Smooth muscle cell of the brain vasculature (primary cell): ENCODE data around the gene EEF1A2.

Experiments used
- DNase-seq: peaks from one replicate; pipeline ENCODE4 v3.0.0-alpha.2; 2012; ENCODE audit warnings: low read depth, low spot score

The EEF1A2 gene

DNA sequence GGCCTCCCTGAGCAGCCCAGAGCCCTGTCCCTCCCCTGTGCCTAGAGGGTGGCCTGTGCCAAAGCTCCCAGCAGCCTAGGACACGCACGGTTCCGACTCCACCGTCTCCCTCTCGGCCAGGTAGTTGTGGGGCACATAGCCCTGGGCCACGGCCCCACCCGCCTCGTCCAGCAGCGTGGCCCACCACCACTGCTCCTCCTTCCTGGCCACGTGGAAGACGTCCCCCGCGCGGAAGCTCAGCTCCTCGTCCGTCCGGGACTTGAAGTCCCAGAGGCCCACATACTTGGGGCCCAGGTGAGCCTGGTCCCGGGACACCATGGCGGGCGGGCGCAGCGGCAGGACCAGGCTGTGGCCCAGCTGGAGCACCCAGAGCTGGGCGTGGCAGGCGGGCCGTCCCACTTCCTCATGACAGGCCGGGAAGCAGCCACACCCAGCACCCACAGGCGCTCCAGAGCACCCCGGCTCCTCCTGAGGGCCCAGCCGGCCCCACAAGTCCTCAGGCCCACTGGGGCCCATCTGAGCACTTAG is 38.2 kb upstream of the EEF1A2 start, which contains the start of gene PTK6:
PTK6 (minus strand) TSS at position 380 of the 528 bp plus-strand sequence; CDS start at position 318, 62 bp downstream.
- no peak for DNase-seq

DNA sequence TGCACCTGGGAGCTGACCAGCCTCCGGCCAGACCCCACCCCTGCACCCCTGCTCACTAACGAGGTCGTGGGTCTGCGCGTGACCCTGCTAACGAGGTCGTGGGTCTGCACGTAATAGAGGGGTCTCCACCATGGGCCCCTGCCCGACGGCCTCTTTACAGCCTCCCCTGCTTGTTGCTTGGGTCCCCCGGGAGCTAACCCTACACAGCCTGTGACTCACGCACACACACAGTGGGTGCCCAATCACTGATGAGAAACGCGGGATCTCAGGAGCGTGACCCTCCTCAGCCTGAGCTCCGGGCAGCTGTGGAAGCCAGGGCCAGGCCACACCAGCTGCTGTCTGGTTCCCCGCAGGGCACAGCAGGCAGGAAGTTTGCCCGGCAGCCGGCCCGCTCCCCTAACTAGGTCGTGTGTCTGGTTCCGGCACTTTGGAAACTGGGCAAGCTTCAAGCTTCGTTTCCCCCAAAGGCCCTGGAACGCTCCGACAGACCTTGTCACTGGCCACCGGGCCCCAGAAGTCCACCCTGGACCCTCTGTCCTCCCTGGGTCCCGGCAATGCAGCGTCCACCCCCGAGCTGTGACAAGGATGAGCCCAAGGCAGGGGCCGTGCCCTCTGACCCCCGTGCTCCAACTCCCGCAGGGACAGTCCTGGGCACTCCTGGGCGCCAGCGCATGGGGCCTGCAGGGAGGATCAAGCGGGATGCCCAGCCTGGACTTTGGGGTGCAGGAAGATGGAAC is 37.5 kb upstream of the EEF1A2 start:
- DNase-seq, result no peak

GRCh38 chr20:63534831-63535651 is 36.2 kb upstream of the EEF1A2 start:
- no peak for DNase-seq

DNA sequence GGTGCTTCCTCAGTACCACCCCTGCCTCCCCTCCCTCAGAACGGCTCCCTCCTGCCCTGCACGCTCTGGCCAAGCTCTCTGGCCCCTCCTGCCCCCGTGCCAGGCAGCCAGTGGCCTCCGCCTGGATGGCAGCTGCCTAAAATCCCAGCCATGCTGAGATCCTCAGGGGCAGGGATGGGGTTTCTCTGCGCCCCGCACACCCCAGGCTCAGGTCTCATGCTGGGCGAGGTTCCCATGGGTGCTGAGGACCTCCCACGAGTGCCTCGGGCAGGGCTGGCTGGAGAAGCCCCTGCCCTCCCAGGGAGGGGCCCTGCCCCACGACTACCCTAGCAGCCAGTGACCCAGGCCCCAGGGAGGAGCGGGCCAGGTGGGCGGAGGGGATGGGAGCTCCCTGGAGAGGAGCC is 35.5 kb upstream of the EEF1A2 start:
- DNase-seq, result no peak

GRCh38 chr20:63533871-63534393 is 35.0 kb upstream of the EEF1A2 start:
- DNase-seq, result no peak

DNA sequence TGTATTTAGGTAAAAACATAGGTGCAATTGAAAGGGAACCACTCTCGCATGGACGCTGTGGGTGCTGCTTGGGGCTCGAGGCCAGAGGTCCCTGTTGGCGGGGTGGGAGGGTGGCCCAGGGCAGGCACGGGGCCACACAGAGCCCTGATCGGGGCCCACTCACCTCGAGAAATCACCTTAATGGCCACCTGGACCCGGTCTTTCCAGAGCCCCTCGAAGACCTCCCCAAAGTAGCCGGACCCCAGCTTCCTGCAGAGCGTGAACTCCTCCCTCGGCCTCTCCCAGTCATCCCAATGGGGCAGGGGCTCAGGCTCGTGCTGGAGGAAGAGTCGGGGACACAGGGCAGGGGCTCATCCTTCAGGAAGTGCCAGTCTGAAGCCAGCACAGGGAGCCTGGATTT is 34.5 kb upstream of the EEF1A2 start:
- DNase-seq, result no peak

GRCh38 chr20:63532449-63532971 is 33.6 kb upstream of the EEF1A2 start:
- DNase-seq, result no peak

GRCh38 chr20:63531686-63532448 is 33.0 kb upstream of the EEF1A2 start:
- no peak for DNase-seq

- no peak for DNase-seq
Measured at GRCh38 chr20:63530788-63531160, 31.9 kb upstream of the EEF1A2 start.

DNA sequence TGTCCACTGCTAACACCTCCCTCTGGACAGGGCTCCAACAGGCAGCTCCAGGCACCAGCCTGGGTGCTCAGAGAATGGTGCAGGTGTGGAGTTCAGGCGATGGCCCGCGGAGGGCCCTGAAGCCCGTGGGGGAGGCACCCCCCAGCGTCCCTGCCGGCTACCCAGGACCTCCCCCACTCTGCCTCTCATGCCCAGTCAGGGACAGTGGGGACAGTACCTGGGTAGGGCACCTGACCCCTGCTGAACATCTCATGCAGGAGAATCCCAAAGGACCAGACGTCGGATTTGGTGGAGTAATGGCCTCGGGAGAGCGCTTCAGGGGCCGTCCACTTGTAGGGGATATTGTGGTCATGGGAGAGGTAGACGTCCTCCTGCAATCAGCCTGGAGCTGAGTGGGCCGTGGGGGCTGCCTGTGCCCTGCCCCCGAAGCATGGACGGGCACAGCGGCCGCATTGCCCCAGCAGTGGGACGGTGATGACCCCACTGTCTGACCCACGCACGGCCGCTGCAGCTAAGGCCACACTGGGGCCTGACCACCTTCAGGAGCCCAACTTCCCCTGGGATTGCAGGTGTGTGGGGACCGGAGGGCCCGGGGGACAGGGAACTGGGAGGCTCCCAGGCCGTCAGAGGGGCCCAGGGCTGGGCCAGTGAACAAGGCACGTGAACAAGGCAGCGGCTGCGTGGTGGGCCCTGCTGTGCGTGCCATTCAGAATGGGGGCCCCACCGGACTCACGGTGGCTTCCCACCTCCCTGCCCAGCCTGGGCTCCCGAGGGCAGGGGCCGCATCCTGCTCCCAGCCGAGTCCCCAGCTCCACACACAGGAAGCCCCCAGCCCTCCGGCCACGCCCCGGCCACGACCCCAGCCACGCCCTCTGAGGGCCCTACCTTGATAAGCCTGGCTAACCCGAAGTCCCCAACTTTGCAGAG is 31.2 kb upstream of the EEF1A2 start:
- no peak for DNase-seq

- DNase-seq, result no peak
Measured at GRCh38 chr20:63529180-63529860, 30.4 kb upstream of the EEF1A2 start.

GRCh38 chr20:63527184-63527583 is 28.3 kb upstream of the EEF1A2 start:
- no peak for DNase-seq

GRCh38 chr20:63525971-63526370 is 27.1 kb upstream of the EEF1A2 start:
- no peak for DNase-seq

DNA sequence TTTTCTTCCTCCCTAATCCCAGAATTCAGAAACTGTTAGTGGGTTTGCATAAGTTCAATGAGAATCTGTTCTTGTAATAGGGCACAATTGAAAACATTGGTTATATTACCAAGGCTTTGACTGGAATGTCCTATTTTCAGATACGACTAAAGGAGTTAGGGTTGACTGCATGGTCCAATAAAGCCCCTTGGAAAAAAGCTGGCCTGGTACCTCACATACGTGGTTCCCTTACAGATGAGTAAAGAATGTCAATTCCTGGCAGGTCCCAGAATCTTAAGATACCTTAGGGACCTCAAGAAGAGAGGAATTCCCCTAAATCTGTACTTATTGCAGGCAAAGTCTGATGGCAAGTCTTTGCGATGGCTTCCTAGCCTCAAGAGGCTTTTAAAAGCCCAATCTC is 26.3 kb upstream of the EEF1A2 start:
- DNase-seq, result no peak

DNA sequence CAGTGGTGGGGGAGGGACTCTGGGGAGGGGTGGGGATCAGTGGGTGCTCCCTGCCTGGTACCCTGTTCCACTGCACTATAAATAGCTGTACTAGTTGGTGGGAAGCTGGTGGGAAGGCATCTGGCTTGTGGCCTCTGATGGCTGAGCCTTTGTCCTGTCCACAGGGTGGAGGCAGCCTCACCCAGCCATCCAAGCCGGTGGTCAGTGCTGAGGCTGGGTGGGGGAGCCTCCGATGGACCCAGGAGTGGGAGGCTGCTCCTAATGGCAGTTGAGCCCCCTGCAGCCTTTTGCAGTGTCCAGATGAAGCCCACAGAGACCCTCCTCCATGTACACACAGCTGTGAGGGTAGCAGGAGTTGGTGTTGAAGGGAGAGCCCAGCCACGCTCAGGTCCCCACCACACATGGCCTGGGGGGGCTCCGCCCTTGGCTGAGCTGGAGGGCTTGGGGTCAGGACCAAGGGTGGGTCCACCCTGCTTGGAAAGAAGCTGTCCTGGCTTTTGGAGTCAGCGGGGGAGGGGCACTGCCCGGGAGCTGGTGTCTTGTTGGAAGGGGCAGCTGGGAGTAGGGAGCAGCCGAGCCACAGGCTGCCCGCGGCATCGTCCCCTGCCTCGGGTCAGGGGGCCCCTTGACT is 24.2 kb upstream of the EEF1A2 start:
- DNase-seq, result no peak

- no peak for DNase-seq
Measured at GRCh38 chr20:63522091-63522868, 23.4 kb upstream of the EEF1A2 start.

- DNase-seq, result no peak
Measured at GRCh38 chr20:63521602-63522001, 22.7 kb upstream of the EEF1A2 start.

DNA sequence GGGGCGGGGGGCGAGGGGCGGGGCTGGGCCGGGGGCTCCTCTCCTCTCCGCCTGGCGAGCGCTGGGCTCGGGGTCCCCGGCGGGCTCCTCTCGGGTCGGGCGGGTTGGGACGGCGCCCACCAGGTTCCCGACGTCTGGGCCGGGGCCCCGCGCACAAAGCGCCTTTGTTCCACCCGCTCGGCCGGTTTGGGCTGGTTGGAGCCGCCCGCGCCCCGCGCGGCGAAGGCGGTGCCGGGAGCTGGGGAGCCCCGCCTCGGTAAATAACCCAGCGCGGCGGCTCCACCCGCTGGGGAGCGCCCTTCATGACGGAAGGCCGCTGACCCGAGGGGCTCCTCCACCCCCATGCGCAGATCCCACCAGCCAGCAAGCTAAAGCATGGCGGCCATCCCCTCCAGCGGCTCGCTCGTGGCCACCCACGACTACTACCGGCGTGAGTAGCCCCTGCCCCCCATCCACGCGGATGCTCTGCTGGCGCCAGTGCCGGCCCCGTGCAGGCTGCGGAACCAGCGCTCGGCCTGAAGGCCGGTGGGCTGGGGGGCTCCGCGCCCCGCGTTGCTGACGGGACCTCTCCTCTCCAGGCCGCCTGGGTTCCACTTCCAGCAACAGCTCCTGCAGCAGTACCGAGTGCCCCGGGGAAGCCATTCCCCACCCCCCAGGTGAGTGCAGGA is 22.2 kb upstream of the EEF1A2 start:
- DNase-seq, result no peak
